ENCODE data around the gene IGFN1. TPM values are rescaled to one million over a fixed set of nuclear protein-coding genes. Genes with fewer than 3 reads are reported as not detected.

The IGFN1 gene
- total and polyA plus RNA-seq, 2 experiments from 2014 or later = not detected

DNA sequence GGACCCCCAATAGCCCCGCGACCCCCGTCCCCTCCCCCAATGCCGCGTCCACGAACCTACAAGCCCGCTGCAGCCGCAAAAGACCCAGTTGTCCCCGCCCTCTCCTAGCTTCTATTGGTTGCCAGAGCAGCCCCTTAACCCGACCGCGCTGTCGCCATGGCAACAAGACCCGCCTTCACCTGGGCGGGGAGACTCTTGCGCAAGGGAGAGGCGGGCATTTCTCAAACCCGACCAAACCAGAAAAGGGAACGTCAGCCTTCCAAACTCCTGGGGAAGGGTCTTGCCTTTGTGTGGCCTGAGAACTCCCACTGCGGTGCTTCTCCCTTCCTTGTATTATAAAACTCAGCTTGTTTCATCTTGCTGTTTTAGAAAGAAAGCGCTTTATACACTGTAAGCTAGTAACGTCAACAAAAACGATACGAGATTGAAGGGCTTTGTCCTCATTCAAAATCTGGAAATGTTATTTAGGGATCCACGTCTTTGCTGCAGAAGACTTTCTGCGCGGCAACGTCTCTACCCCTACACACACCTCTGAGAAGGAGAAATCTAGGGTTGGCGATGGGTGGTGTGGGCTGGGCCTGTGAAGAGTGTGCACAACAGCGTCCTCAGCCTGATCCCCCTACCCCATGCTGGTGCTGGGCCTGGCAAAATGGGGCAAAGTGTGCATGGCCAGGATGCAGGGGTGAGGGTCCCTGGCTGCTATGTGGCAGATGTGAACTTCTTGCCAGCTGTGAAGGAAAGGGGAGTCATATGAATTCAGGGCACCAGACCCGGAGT is 36.0 kb upstream of the IGFN1 start, which contains the start of gene TMEM9:
TSS of gene TMEM9 (minus strand) at position 86 of the 777 bp plus-strand sequence. CDS start 551 bp downstream, outside the sequence.
- H3K4me3 Mint-ChIP-seq = peak within 1 kb of the TSS; percentile 96
- H3K4me1 Mint-ChIP-seq = peaks cover 16% of the 10 kb centered on the region
- peaks cover 34% of the 10 kb centered on the region for H3K36me3 Mint-ChIP-seq (ENCODE audit: low read depth)
- Histone ChIP-seq H3K9me2 (ENCODE audit: insufficient read depth) (no peaks in the 10 kb centered on the region), H4K20me1 (replicated peaks; ENCODE audit: insufficient read depth) (no peaks in the 10 kb centered on the region; the same call in 1 of the 2 replicates), H3K27ac (ENCODE audit: low read depth) (peak within 1 kb of the TSS; percentile 57; the same call in 1 of the 2 replicates), H3K4me2 (peak within 1 kb of the TSS; percentile 99), H3K4me3 (peak within 1 kb of the TSS; percentile 93), H3F3A (replicated peaks; ENCODE audit: low read depth) (no peaks in the 10 kb centered on the region), H2AFZ (peak within 1 kb of the TSS; percentile 48; the same call in 1 of the 2 replicates), H3K36me3 (ENCODE audit: insufficient read depth) (peaks cover 24% of the 10 kb centered on the region), H3K27me3 (ENCODE audit: insufficient read depth) (no peaks in the 10 kb centered on the region), H3K79me2 (replicated peaks; ENCODE audit: insufficient read depth) (peaks cover 16% of the 10 kb centered on the region), H3K4me1 (ENCODE audit: insufficient read depth) (0 out of 2 replicates have a peak, but pooled peaks cover 11% of the 10 kb centered on the region)
- H3K27me3 Mint-ChIP-seq (ENCODE audit: insufficient read depth, low read depth, poor library complexity) = peaks cover 2% of the 10 kb centered on the region
- H3K9me3 Mint-ChIP-seq = peaks cover 5% of the 10 kb centered on the region
- ATAC-seq (peak; percentile 92), DNase-seq (ENCODE audit: low spot score) (peak; percentile 98)
- peak within 1 kb of the TSS; percentile 99 for H3K27ac Mint-ChIP-seq
- TF ChIP-seq, protein P1, sequence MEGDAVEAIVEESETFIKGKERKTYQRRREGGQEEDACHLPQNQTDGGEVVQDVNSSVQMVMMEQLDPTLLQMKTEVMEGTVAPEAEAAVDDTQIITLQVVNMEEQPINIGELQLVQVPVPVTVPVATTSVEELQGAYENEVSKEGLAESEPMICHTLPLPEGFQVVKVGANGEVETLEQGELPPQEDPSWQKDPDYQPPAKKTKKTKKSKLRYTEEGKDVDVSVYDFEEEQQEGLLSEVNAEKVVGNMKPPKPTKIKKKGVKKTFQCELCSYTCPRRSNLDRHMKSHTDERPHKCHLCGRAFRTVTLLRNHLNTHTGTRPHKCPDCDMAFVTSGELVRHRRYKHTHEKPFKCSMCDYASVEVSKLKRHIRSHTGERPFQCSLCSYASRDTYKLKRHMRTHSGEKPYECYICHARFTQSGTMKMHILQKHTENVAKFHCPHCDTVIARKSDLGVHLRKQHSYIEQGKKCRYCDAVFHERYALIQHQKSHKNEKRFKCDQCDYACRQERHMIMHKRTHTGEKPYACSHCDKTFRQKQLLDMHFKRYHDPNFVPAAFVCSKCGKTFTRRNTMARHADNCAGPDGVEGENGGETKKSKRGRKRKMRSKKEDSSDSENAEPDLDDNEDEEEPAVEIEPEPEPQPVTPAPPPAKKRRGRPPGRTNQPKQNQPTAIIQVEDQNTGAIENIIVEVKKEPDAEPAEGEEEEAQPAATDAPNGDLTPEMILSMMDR (conservative IDR thresholded peaks at IDR 0.05; ENCODE audit: low read depth in 2 of 2) = no peak
- TF ChIP-seq ZNF114 (CRISPR knock-in tag; IDR thresholded peaks at IDR 0.05) (no peak), CREB1 (CRISPR knock-in tag; IDR thresholded peaks at IDR 0.05; ENCODE audit: low read depth) (peak; percentile 67), ETS1 (IDR thresholded peaks at IDR 0.05) (no peak), JUNB (IDR thresholded peaks at IDR 0.05; ENCODE audit: unreplicated experiment) (peak; percentile 88), REST (IDR thresholded peaks at IDR 0.05; ENCODE audit: unreplicated experiment) (no peak), NANOG (IDR thresholded peaks at IDR 0.05; ENCODE audit: borderline replicate concordance) (no peak), ZNF331 (CRISPR knock-in tag; IDR thresholded peaks at IDR 0.05; ENCODE audit: low read depth) (no peak), EZH2 (IDR thresholded peaks at IDR 0.05; ENCODE audit: low read depth, unreplicated experiment) (no peak), EZH2phosphoT487 (IDR thresholded peaks at IDR 0.05; ENCODE audit: unreplicated experiment) (no peak), STAT1 (IDR thresholded peaks at IDR 0.05; ENCODE audit: unreplicated experiment) (no peak), POLR2AphosphoS5 (IDR thresholded peaks at IDR 0.05; ENCODE audit: low read depth) (peak; percentile 46)
- TF ChIP-seq, protein P2, sequence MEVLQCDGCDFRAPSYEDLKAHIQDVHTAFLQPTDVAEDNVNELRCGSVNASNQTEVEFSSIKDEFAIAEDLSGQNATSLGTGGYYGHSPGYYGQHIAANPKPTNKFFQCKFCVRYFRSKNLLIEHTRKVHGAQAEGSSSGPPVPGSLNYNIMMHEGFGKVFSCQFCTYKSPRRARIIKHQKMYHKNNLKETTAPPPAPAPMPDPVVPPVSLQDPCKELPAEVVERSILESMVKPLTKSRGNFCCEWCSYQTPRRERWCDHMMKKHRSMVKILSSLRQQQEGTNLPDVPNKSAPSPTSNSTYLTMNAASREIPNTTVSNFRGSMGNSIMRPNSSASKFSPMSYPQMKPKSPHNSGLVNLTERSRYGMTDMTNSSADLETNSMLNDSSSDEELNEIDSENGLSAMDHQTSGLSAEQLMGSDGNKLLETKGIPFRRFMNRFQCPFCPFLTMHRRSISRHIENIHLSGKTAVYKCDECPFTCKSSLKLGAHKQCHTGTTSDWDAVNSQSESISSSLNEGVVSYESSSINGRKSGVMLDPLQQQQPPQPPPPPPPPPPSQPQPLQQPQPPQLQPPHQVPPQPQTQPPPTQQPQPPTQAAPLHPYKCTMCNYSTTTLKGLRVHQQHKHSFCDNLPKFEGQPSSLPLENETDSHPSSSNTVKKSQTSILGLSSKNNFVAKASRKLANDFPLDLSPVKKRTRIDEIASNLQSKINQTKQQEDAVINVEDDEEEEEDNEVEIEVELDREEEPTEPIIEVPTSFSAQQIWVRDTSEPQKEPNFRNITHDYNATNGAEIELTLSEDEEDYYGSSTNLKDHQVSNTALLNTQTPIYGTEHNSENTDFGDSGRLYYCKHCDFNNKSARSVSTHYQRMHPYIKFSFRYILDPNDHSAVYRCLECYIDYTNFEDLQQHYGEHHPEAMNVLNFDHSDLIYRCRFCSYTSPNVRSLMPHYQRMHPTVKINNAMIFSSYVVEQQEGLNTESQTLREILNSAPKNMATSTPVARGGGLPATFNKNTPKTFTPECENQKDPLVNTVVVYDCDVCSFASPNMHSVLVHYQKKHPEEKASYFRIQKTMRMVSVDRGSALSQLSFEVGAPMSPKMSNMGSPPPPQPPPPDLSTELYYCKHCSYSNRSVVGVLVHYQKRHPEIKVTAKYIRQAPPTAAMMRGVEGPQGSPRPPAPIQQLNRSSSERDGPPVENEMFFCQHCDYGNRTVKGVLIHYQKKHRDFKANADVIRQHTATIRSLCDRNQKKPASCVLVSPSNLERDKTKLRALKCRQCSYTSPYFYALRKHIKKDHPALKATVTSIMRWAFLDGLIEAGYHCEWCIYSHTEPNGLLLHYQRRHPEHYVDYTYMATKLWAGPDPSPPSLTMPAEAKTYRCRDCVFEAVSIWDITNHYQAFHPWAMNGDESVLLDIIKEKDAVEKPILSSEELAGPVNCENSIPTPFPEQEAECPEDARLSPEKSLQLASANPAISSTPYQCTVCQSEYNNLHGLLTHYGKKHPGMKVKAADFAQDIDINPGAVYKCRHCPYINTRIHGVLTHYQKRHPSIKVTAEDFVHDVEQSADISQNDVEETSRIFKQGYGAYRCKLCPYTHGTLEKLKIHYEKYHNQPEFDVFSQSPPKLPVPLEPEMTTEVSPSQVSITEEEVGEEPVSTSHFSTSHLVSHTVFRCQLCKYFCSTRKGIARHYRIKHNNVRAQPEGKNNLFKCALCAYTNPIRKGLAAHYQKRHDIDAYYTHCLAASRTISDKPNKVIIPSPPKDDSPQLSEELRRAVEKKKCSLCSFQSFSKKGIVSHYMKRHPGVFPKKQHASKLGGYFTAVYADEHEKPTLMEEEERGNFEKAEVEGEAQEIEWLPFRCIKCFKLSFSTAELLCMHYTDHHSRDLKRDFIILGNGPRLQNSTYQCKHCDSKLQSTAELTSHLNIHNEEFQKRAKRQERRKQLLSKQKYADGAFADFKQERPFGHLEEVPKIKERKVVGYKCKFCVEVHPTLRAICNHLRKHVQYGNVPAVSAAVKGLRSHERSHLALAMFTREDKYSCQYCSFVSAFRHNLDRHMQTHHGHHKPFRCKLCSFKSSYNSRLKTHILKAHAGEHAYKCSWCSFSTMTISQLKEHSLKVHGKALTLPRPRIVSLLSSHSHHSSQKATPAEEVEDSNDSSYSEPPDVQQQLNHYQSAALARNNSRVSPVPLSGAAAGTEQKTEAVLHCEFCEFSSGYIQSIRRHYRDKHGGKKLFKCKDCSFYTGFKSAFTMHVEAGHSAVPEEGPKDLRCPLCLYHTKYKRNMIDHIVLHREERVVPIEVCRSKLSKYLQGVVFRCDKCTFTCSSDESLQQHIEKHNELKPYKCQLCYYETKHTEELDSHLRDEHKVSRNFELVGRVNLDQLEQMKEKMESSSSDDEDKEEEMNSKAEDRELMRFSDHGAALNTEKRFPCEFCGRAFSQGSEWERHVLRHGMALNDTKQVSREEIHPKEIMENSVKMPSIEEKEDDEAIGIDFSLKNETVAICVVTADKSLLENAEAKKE (CRISPR knock-in tag; IDR thresholded peaks at IDR 0.05) = no peak
